HG02623 (cell line): Measurements from ENCODE around the gene GPBP1L1.
"Not testable (repeated sequence)": the region's sequence is repeated elsewhere in the genome, so short reads cannot be mapped to it uniquely, and the experiment has no call there.

Experiments used
- ATAC-seq: cut with Tn5 transposase; IDR thresholded peaks from one replicate; pipeline ENCODE4 v1.9.1; 2021; ENCODE audit warnings: moderate library complexity; ENCODE audit not compliant: unreplicated experiment

Gene GPBP1L1

GRCh38 chr1:45604239-45604638, 82.1 kb downstream of the GPBP1L1 start:
- ATAC-seq = no peak

- ATAC-seq = not testable (repeated sequence)
Measured at GRCh38 chr1:45596765-45597164, 89.6 kb downstream of the GPBP1L1 start.

- no peak for ATAC-seq
Measured at GRCh38 chr1:45594412-45594811, 91.9 kb downstream of the GPBP1L1 start.

- no peak for ATAC-seq
Measured at GRCh38 chr1:45589861-45590260, 96.5 kb downstream of the GPBP1L1 start.

- no peak for ATAC-seq
Measured at GRCh38 chr1:45586769-45587168, 99.6 kb downstream of the GPBP1L1 start.

GRCh38 chr1:45585496-45586075, 100.7 kb downstream of the GPBP1L1 start:
- ATAC-seq = no peak

- no peak for ATAC-seq
Measured at GRCh38 chr1:45585110-45585426, 101.3 kb downstream of the GPBP1L1 start.

- ATAC-seq = peak; percentile 35
Measured at GRCh38 chr1:45584351-45585109, 101.8 kb downstream of the GPBP1L1 start.

- ATAC-seq = peak; percentile 37
Measured at GRCh38 chr1:45583666-45584350, 102.5 kb downstream of the GPBP1L1 start, which contains the start of gene NASP. TSS of gene NASP (plus strand) at chr1:45584041. CDS start at chr1:45584147, 106 bp downstream.

- ATAC-seq = peak; percentile 77
Measured at GRCh38 chr1:45583264-45583665, 103.1 kb downstream of the GPBP1L1 start.
